A549 (cell line): ENCODE data around the gene PEAK3. TPM values are rescaled to one million over a fixed set of nuclear protein-coding genes. Genes with fewer than 3 reads are reported as not detected.

ENCODE experiments used
- ATAC-seq, 2 experiments: fragments of 200-7000 bp in 1 of 2; fragments of >200 bp in 1 of 2; cut with Nextera tagmentation in 1 of 2; cut with Tn5 transposase in 1 of 2; 3 replicates each; pipeline versions ENCODE4 v1.8.0 to v1.9.1; 2018 to 2020; ENCODE audit warnings: mild to moderate bottlenecking in 1 of 2, moderate library complexity in 1 of 2
- CTCF ChIA-PET: fragments of 300-600 bp; sonication (Branson Sonifier 250); formaldehyde crosslinking; extraction: SDS; loops from one replicate; lab custom pipeline; 2021; ENCODE audit warnings: antibody characterized with exemption, inconsistent platforms; lab: Yijun Ruan, JAX
- POLR2A ChIA-PET: fragments of 350-600 bp; formaldehyde crosslinking; extraction: SDS; loops from one replicate; lab custom pipeline; 2021; ENCODE audit warnings: antibody characterized with exemption, inconsistent platforms; lab: Yijun Ruan, JAX
- DNase-seq, 2 experiments: peaks; one replicate each; pipeline versions ENCODE4 v3.0.0 to v3.0.0-alpha.2; 2011 to 2016; ENCODE audit warnings: low read depth in 1 of 2, low spot score in 1 of 2
- FAIRE-seq: peaks from 2 replicates; lab custom pipeline; 2011; peaks lifted over from hg19 to GRCh38; lab: Jason Lieb, UNC
- H3K27ac ChIP-seq, 2 experiments: fragments of >200 bp; sonication (Bioruptor Twin); formaldehyde crosslinking; 3 replicates each; pipeline ENCODE4 v1.5.1; 2016 to 2017
- H3K4me1 ChIP-seq: fragments of >200 bp; sonication (Bioruptor Twin); formaldehyde crosslinking; 3 replicates; pipeline ENCODE4 v1.6.1; 2016
- H3K4me2 ChIP-seq: fragments of >200 bp; sonication (Bioruptor Twin); formaldehyde crosslinking; 3 replicates; pipeline ENCODE4 v1.6.1; 2016
- H3K4me3 ChIP-seq: fragments of >200 bp; sonication (Bioruptor Twin); formaldehyde crosslinking; 3 replicates; pipeline ENCODE4 v1.5.1; 2016
- H3K9me3 ChIP-seq: fragments of >200 bp; sonication (Bioruptor Twin); formaldehyde crosslinking; 3 replicates; pipeline ENCODE4 v1.6.1; 2016
- CBX8 ChIP-seq: fragments of 200-600 bp; sonication (generic); IDR thresholded peaks from 2 replicates; pipeline ENCODE4 v1.6.1; 2016
- CHD2 ChIP-seq: fragments of 150-350 bp; IDR thresholded peaks from 2 replicates; pipeline ENCODE4 v1.6.1; 2014; ENCODE audit warnings: low read length; ENCODE audit not compliant: partially characterized antibody
- EP300 ChIP-seq, 2 experiments: fragments of >200 bp; sonication (Bioruptor Twin); formaldehyde crosslinking; IDR thresholded peaks; 2 replicates in 1 of 2; 3 replicates in 1 of 2; pipeline ENCODE4 v1.6.1; 2016 to 2017
- GATA3 ChIP-seq: IDR thresholded peaks from 2 replicates; pipeline ENCODE4 v1.6.1; 2012; ENCODE audit warnings: borderline replicate concordance
- HDAC2 ChIP-seq: fragments of 200-600 bp; sonication (generic); IDR thresholded peaks from 2 replicates; pipeline ENCODE4 v1.6.1; 2016
- KDM5A ChIP-seq: fragments of 200-600 bp; sonication (generic); IDR thresholded peaks from 2 replicates; pipeline ENCODE4 v1.6.1; 2016; ENCODE audit warnings: antibody characterized with exemption, mild to moderate bottlenecking
- MAZ ChIP-seq: fragments of 150-350 bp; IDR thresholded peaks from 2 replicates; pipeline ENCODE4 v1.6.1; 2014; ENCODE audit warnings: antibody characterized with exemption, low read depth, low read length, borderline replicate concordance
- NR3C1 ChIP-seq: fragments of >200 bp; sonication (Bioruptor Twin); formaldehyde crosslinking; IDR thresholded peaks from 3 replicates; pipeline ENCODE4 v1.6.1; 2017
- PHF8 ChIP-seq: fragments of 200-600 bp; sonication (generic); IDR thresholded peaks from 2 replicates; pipeline ENCODE4 v1.6.1; 2016; ENCODE audit warnings: low read depth, mild to moderate bottlenecking, antibody characterized with exemption, moderate library complexity, borderline replicate concordance
- POLR2A ChIP-seq: IDR thresholded peaks from 2 replicates; pipeline ENCODE4 v1.6.1; 2012; ENCODE audit warnings: mild to moderate bottlenecking, low read length
- POLR2AphosphoS2 ChIP-seq: conservative IDR thresholded peaks from 2 replicates; pipeline ENCODE4 v1.6.1; 2012; ENCODE audit warnings: low read length, improper control_type of control experiment, inconsistent platforms
- RCOR1 ChIP-seq: fragments of 150-350 bp; IDR thresholded peaks from 2 replicates; pipeline ENCODE4 v1.6.1; 2014; ENCODE audit warnings: antibody characterized with exemption, low read length, low read depth
- SREBF2 ChIP-seq: fragments of 450-650 bp; IDR thresholded peaks from 2 replicates; pipeline ENCODE4 v1.6.1; 2014; ENCODE audit warnings: mild to moderate bottlenecking, moderate library complexity
- TP53 ChIP-seq: fragments of 250-450 bp; sonication (Bioruptor Pico); IDR thresholded peaks from 2 replicates; pipeline ENCODE4 v1.5.0; 2021; ENCODE audit warnings: mild to moderate bottlenecking, moderate library complexity
- ZNF302 ChIP-seq: fragments of 250-450 bp; sonication (Bioruptor Pico); IDR thresholded peaks from 2 replicates; pipeline ENCODE4 v1.9.0; 2021; ENCODE audit warnings: inconsistent platforms, mild to moderate bottlenecking, moderate library complexity
- WGBS: methylation state at CpG from one replicate; pipeline ENCODE4 v1.1.6; 2017; ENCODE audit errors: missing lambda C conversion rate; 5-methylcytosine and 5-hydroxymethylcytosine counted together
- polyA minus RNA-seq: library from RNA; depleted of rRNA, polyadenylated mRNA; stranded (reverse); fragments of >200 nt; gene quantifications from 2 replicates; pipeline ENCODE4 v1.2.3, GENCODE V29; 2011; rRNA and poly(A)+ RNA removed
- polyA plus RNA-seq, 4 experiments: library from polyadenylated mRNA; depleted of rRNA in 3 of 4; stranded (reverse); fragments of >200 nt; fragmentation: RNase III in 1 of 4; extraction: RNeasy Plus Mini Kit Qiagen cat#74134 plus additional on column Dnase treatment in 1 of 4; gene quantifications; 2 replicates in 3 of 4; 3 replicates in 1 of 4; pipeline ENCODE4 v1.2.3, GENCODE V29; 2011 to 2017
- TF ChIP-seq, protein P1 (sequence below): fragments of 150-350 bp; IDR thresholded peaks from 2 replicates; pipeline ENCODE4 v1.6.1; 2014; ENCODE audit warnings: low read depth, mild to moderate bottlenecking, low read length
- TF ChIP-seq, protein P2 (sequence below): IDR thresholded peaks from 2 replicates; pipeline ENCODE4 v1.6.1; 2012; ENCODE audit warnings: low read depth, borderline replicate concordance
- TF ChIP-seq, protein P3 (sequence below): IDR thresholded peaks from 2 replicates; pipeline ENCODE4 v1.6.1; 2012
- TF ChIP-seq, protein P4 (sequence below): fragments of 200-600 bp; sonication (generic); IDR thresholded peaks from 2 replicates; pipeline ENCODE4 v1.6.1; 2016; ENCODE audit warnings: antibody characterized with exemption, mild to moderate bottlenecking, moderate library complexity
- TF ChIP-seq, protein P5 (sequence below): fragments of >200 bp; sonication (Bioruptor Twin); formaldehyde crosslinking; IDR thresholded peaks from 2 replicates; pipeline ENCODE4 v1.6.1; 2016
- TF ChIP-seq, protein P6 (sequence below): fragments of 250-450 bp; sonication (Bioruptor Pico); IDR thresholded peaks from 2 replicates; pipeline ENCODE4 v1.5.0; 2020; ENCODE audit warnings: low read depth, mild to moderate bottlenecking, moderate library complexity
- TF ChIP-seq, protein P7 (sequence below): fragments of 450-650 bp; IDR thresholded peaks from 2 replicates; pipeline ENCODE4 v1.6.1; 2014; ENCODE audit warnings: antibody characterized with exemption

Gene PEAK3, protein sequence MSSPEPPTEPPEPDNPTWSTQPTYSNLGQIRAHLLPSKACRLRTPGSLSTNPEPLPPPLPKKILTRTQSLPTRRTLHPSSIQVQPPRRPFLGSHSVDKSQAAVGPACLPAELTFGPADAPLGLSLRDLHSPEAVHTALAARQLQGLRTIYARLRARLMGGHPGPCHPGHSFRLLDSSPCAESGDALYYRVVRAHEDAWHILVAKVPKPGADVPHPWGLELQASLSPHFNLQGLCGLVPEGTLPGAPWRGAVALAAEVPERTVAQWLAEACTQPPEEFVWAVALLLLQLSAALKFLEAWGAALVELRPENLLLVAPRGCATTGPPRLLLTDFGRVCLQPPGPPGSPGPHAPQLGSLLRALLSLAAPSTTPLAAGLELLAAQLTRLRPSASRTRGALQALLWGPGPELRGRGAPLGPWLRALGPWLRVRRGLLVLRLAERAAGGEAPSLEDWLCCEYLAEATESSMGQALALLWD
- polyA plus RNA-seq (2011; rRNA removed), result not detected in 2 replicates
- not detected in 2 replicates for polyA plus RNA-seq (2012; cell fraction: cytosol; rRNA removed)
- polyA plus RNA-seq (2012; cell fraction: nucleus; rRNA removed), result not detected in 2 replicates
- polyA plus RNA-seq (2017; fragmentation: RNase III; extraction: RNeasy Plus Mini Kit Qiagen cat#74134 plus additional on column Dnase treatment), result not detected in 3 replicates
- not detected in 2 replicates for polyA minus RNA-seq

DNA sequence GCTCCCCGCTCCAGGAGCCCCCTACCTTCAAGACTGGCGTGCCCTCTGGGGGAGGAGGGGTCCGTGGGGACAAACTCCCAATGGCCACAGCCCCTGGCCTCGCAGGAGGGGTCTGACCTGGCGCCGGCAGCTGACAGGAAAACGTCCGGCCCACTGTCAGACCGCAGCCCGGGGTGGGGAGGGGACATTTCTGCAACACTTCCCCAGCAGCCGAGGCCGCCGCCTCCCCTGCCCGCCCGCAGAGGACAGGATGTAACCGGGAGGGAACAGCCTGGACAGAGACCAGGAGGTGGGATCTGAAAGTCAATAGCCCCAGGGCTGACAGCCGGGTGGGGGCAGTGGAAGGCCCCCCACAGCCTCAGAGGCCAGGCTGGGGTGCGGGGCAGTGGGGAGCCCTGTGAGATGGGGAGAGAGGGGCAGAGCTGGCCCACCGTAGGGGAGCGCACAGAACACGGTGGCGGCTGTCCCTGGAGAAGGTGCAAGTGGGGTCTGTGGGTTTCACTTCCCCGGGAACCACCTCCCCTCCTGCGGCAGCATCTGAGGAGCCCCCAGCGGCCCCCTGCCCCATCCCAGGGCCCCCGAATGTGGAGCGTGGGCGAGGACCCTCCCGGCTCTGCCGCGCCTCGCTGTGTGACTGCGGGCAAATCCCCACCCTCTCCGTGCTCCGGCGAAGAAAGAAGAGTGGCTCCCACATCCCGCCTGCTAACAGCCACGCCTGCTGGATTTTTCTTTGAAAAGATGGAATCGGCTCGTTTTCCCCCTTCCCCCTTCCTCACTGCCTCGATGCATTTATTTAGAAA is at the start of gene PEAK3:
TSS of gene PEAK3 (minus strand) at position 114 of the 800 bp plus-strand sequence. CDS start 1,244 bp downstream, outside the sequence.
- WGBS, result 75% methylated on average over 14 of the region's 41 CpGs
- ChIA-PET POLR2A (no interaction called here), CTCF (interaction anchor here (1.2 to 1.9 kb wide), 4 partner anchors 9 to 355 kb away, joined by 3 to 7 read pairs (median 4); no protein-coding TSS in a partner anchor)
- FAIRE-seq (no peak), ATAC-seq (0 out of 6 replicates have a peak, but pooled peaks of 1 of the 2 experiments have one; percentile 17), DNase-seq (no peak)
- Histone ChIP-seq H3K4me2 (no peak within 1 kb of the TSS), H3K4me1 (no peaks in the 10 kb centered on the region), H3K9me3 (no peaks in the 10 kb centered on the region), H3K27ac (no peak within 1 kb of the TSS), H3K4me3 (no peak within 1 kb of the TSS)
- TF ChIP-seq GATA3, result no peak
- TF ChIP-seq, protein P1, sequence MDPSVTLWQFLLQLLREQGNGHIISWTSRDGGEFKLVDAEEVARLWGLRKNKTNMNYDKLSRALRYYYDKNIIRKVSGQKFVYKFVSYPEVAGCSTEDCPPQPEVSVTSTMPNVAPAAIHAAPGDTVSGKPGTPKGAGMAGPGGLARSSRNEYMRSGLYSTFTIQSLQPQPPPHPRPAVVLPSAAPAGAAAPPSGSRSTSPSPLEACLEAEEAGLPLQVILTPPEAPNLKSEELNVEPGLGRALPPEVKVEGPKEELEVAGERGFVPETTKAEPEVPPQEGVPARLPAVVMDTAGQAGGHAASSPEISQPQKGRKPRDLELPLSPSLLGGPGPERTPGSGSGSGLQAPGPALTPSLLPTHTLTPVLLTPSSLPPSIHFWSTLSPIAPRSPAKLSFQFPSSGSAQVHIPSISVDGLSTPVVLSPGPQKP, result no peak
- TF ChIP-seq, protein P2, sequence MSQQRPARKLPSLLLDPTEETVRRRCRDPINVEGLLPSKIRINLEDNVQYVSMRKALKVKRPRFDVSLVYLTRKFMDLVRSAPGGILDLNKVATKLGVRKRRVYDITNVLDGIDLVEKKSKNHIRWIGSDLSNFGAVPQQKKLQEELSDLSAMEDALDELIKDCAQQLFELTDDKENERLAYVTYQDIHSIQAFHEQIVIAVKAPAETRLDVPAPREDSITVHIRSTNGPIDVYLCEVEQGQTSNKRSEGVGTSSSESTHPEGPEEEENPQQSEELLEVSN, result no peak
- TF ChIP-seq, protein P3, sequence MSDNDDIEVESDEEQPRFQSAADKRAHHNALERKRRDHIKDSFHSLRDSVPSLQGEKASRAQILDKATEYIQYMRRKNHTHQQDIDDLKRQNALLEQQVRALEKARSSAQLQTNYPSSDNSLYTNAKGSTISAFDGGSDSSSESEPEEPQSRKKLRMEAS, result no peak
- TF ChIP-seq, protein P4, sequence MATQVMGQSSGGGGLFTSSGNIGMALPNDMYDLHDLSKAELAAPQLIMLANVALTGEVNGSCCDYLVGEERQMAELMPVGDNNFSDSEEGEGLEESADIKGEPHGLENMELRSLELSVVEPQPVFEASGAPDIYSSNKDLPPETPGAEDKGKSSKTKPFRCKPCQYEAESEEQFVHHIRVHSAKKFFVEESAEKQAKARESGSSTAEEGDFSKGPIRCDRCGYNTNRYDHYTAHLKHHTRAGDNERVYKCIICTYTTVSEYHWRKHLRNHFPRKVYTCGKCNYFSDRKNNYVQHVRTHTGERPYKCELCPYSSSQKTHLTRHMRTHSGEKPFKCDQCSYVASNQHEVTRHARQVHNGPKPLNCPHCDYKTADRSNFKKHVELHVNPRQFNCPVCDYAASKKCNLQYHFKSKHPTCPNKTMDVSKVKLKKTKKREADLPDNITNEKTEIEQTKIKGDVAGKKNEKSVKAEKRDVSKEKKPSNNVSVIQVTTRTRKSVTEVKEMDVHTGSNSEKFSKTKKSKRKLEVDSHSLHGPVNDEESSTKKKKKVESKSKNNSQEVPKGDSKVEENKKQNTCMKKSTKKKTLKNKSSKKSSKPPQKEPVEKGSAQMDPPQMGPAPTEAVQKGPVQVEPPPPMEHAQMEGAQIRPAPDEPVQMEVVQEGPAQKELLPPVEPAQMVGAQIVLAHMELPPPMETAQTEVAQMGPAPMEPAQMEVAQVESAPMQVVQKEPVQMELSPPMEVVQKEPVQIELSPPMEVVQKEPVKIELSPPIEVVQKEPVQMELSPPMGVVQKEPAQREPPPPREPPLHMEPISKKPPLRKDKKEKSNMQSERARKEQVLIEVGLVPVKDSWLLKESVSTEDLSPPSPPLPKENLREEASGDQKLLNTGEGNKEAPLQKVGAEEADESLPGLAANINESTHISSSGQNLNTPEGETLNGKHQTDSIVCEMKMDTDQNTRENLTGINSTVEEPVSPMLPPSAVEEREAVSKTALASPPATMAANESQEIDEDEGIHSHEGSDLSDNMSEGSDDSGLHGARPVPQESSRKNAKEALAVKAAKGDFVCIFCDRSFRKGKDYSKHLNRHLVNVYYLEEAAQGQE, result no peak
- TF ChIP-seq PHF8, result no peak
- TF ChIP-seq POLR2AphosphoS2, result no peak

DNA sequence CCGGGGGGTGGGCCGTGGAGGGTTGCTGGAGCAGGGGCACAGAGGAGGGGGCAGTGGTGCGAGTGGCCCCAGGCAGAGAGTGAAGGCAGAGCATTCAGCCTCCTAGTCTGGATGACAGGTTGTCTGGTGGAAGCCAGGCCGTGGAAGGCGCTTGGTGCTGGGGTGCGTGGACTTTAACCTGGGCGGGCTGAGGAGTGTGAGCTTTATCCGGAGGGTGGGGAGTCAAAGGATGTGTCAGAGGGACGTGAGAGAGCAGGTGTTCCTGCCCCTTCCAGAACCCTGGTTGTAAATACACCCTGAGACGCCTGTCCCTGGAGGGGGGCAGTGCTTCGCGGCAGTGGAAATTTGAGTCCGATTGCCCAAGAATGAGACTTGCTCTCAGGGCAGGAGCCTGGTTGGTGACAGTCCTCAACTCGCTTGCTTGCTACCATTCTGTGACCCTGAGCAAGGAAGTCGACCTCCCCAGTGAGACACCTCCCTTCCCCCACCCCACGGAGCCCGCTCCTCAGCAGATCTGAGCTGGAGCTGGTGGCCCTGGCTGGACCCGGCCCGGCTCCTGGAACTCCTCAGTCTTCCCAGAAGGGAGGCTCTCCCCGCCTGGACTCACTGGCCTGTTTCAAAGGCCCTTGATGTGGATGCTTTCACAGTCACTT is 48.8 kb upstream of the PEAK3 start:
- Histone ChIP-seq H3K9me3 (no peaks in the 10 kb centered on the region), H3K4me3 (no peak overlapping the region), H3K27ac (peak overlapping the region in 1 of 2 experiments; percentile 69; a peak in 3 of 6 replicates), H3K4me1 (peaks cover 28% of the 10 kb centered on the region), H3K4me2 (peak overlapping the region; percentile 100)
- POLR2A ChIA-PET, result no interaction called here
- FAIRE-seq, result no peak
- 67% methylated on average over 18 of the region's 20 CpGs for WGBS
- CTCF ChIA-PET, result interaction anchor here (0.9 kb wide), 1 partner anchor 280 kb away, joined by 3 read pairs; no protein-coding TSS in a partner anchor
- TF ChIP-seq HDAC2 (no peak), EP300 (IDR thresholded peaks at IDR 0.05) (no peak), ZNF302 (CRISPR knock-in tag) (no peak), SREBF2 (no peak), POLR2A (no peak), NR3C1 (no peak), RCOR1 (no peak), CBX8 (no peak), CHD2 (no peak), TP53 (CRISPR knock-in tag) (no peak), MAZ (no peak), KDM5A (no peak)
- TF ChIP-seq, protein P3, result no peak
- TF ChIP-seq, protein P5, sequence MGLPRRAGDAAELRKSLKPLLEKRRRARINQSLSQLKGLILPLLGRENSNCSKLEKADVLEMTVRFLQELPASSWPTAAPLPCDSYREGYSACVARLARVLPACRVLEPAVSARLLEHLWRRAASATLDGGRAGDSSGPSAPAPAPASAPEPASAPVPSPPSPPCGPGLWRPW, result no peak
- TF ChIP-seq, protein P6, sequence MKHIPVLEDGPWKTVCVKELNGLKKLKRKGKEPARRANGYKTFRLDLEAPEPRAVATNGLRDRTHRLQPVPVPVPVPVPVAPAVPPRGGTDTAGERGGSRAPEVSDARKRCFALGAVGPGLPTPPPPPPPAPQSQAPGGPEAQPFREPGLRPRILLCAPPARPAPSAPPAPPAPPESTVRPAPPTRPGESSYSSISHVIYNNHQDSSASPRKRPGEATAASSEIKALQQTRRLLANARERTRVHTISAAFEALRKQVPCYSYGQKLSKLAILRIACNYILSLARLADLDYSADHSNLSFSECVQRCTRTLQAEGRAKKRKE, result no peak
- TF ChIP-seq, protein P7, sequence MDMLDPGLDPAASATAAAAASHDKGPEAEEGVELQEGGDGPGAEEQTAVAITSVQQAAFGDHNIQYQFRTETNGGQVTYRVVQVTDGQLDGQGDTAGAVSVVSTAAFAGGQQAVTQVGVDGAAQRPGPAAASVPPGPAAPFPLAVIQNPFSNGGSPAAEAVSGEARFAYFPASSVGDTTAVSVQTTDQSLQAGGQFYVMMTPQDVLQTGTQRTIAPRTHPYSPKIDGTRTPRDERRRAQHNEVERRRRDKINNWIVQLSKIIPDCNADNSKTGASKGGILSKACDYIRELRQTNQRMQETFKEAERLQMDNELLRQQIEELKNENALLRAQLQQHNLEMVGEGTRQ, result no peak
- no peak for ATAC-seq
- no peak for DNase-seq
